Activated CD8-positive, alpha-beta T cell treated with anti-CD3 and anti-CD28 coated beads for 36 hours (primary cell): Measurements from ENCODE around the gene LPP. TPM values are rescaled to one million over a fixed set of nuclear protein-coding genes. Genes with fewer than 3 reads are reported as not detected.

Experiments
- ATAC-seq: fragments of 200-7000 bp; cut with Tn5 transposase; one replicate; pipeline ENCODE4 v1.10.0; 2021; ENCODE audit warnings: mild to moderate bottlenecking, moderate library complexity
- CTCF ChIA-PET: fragments of 350-600 bp; sonication (Branson Sonifier 250); formaldehyde crosslinking; loops from one replicate; lab custom pipeline; 2021; ENCODE audit warnings: antibody characterized with exemption; lab: Charles Lee
- POLR2A ChIA-PET: fragments of 350-600 bp; sonication (Branson Sonifier 250); formaldehyde crosslinking; loops from one replicate; lab custom pipeline; 2021; ENCODE audit warnings: antibody characterized with exemption; lab: Charles Lee
- DNase-seq: peaks from one replicate; pipeline ENCODE4 v3.0.0-alpha.2; 2020
- H3K27ac Mint-ChIP-seq: one replicate; pipeline ENCODE4 v1.8.0; 2021; ENCODE audit warnings: mild to moderate bottlenecking, mixed read lengths
- H3K27me3 Mint-ChIP-seq: one replicate; pipeline ENCODE4 v1.8.0; 2021; ENCODE audit warnings: mixed read lengths
- H3K36me3 Mint-ChIP-seq: one replicate; pipeline ENCODE4 v1.8.0; 2021; ENCODE audit warnings: low read depth, mixed read lengths
- H3K4me1 Mint-ChIP-seq: one replicate; pipeline ENCODE4 v1.8.0; 2021; ENCODE audit warnings: low read depth, mixed read lengths
- H3K4me3 Mint-ChIP-seq: one replicate; pipeline ENCODE4 v1.8.0; 2021; ENCODE audit warnings: mild to moderate bottlenecking, moderate library complexity, mixed read lengths
- H3K9me3 Mint-ChIP-seq: one replicate; pipeline ENCODE4 v1.8.0; 2021; ENCODE audit warnings: mixed read lengths
- CTCF ChIP-seq: fragments of 200-600 bp; IDR thresholded peaks from one replicate; pipeline ENCODE4 v1.8.0; 2022; ENCODE audit warnings: antibody characterized with exemption, mild to moderate bottlenecking
- intact Hi-C: fragments of 100-400 bp; cut with micrococcal nuclease; formaldehyde crosslinking; loops from one replicate; pipeline ENCODE4 v1.10.0; 2022
- total RNA-seq, 2 experiments: library from RNA; stranded (reverse); gene quantifications; one replicate each; pipeline ENCODE4 v1.2.3, GENCODE V29; 2021

The LPP gene
- total RNA-seq, 2 experiments from 2014 or later, result 16.4 to 22.6 TPM

GRCh38 chr3:188431553-188431952, 277.6 kb downstream of the LPP start:
- DNase-seq (no peak), ATAC-seq (no peak)
- ChIA-PET CTCF (interaction anchor here (1.0 to 1.4 kb wide), 2 partner anchors 9 to 12 kb away, joined by 3 to 6 read pairs; no protein-coding TSS in a partner anchor), POLR2A (interaction anchor here (0.9 kb wide), 1 partner anchor 10 kb away, joined by 5 read pairs; no protein-coding TSS in a partner anchor)
- intact Hi-C loops, result loop anchor here (10.0 kb wide), 1 partner anchor 153 kb away; no protein-coding TSS in a partner anchor
- H3K4me1 Mint-ChIP-seq, result peaks cover 30% of the 10 kb centered on the region
- H3K36me3 Mint-ChIP-seq, result peaks cover 3% of the 10 kb centered on the region
- no peak for TF ChIP-seq CTCF
- H3K4me3 Mint-ChIP-seq, result no peak overlapping the region
- H3K9me3 Mint-ChIP-seq, result peaks cover 4% of the 10 kb centered on the region
- no peaks in the 10 kb centered on the region for H3K27me3 Mint-ChIP-seq
- no peak overlapping the region for H3K27ac Mint-ChIP-seq

DNA sequence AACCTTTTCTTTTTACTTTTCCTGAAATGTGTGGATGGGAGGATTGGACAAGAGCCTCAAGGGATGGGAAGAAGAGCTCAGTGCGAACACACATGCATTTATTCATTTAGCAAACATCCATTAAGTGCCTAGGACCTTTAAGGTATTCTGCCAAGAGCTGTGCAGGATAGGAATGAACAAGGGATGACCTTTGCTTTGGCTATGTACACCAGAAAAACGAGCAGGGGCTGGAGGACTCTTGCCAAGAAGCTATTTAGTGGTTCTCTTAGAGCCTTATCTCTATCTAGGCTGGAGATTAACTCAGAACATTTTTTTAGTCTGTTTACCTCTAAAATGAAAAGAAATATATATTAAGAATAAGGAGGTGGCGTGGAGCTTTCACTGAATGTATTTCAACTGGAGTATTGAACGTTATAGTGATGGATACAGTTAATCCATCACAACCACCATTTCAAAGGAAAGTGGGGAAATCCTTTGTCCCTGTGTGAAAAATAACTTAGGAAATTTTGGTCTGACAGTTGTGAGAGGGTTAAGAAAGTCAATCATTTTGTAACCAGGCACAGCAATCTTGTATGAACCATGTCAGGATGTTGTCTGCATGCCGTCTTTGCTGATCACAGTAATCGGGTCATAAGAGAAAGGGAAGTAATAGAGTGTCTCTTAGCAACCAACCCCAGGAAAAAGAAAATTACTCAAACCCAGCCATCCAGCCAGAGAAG, 279.0 kb downstream of the LPP start:
- no peaks in the 10 kb centered on the region for H3K27me3 Mint-ChIP-seq
- ATAC-seq (peak; percentile 75), DNase-seq (no peak)
- TF ChIP-seq CTCF, result no peak
- ChIA-PET CTCF (interaction anchor here (1.0 to 1.2 kb wide), 4 partner anchors 10 to 695 kb away, joined by 3 read pairs; no protein-coding TSS in a partner anchor), POLR2A (interaction anchor here (0.9 kb wide), 1 partner anchor 11 kb away, joined by 5 read pairs; no protein-coding TSS in a partner anchor)
- peak overlapping the region; percentile 84 for H3K27ac Mint-ChIP-seq
- peaks cover 1% of the 10 kb centered on the region for H3K36me3 Mint-ChIP-seq
- H3K9me3 Mint-ChIP-seq, result no peaks in the 10 kb centered on the region
- intact Hi-C loops, result loop anchor here (10.0 kb wide), 1 partner anchor 152 kb away; no protein-coding TSS in a partner anchor
- peaks cover 37% of the 10 kb centered on the region for H3K4me1 Mint-ChIP-seq
- peak overlapping the region; percentile 53 for H3K4me3 Mint-ChIP-seq

GRCh38 chr3:188433521-188434150, 279.7 kb downstream of the LPP start:
- no peak for DNase-seq
- ChIA-PET CTCF (interaction anchor here (1.2 kb wide), 1 partner anchor 695 kb away, joined by 3 read pairs; no protein-coding TSS in a partner anchor), POLR2A (no interaction called here)
- intact Hi-C loops, result loop anchor here (10.0 kb wide), 1 partner anchor 151 kb away; no protein-coding TSS in a partner anchor
- Mint-ChIP-seq H3K4me3 (peak overlapping the region; percentile 53), H3K9me3 (no peaks in the 10 kb centered on the region), H3K27ac (peak overlapping the region; percentile 84), H3K4me1 (peaks cover 42% of the 10 kb centered on the region), H3K27me3 (no peaks in the 10 kb centered on the region), H3K36me3 (peaks cover 1% of the 10 kb centered on the region)
- no peak for ATAC-seq
- TF ChIP-seq CTCF, result no peak

- TF ChIP-seq CTCF, result no peak
- intact Hi-C loops, result loop anchor here (10.0 kb wide), 1 partner anchor 150 kb away; no protein-coding TSS in a partner anchor
- ChIA-PET POLR2A (interaction anchor here (1.0 kb wide), 1 partner anchor 12 kb away, joined by 3 read pairs; no protein-coding TSS in a partner anchor), CTCF (interaction anchor here (1.5 kb wide), 1 partner anchor 9 kb away, joined by 3 read pairs; no protein-coding TSS in a partner anchor)
- Mint-ChIP-seq H3K9me3 (no peaks in the 10 kb centered on the region), H3K27me3 (no peaks in the 10 kb centered on the region), H3K36me3 (peaks cover 1% of the 10 kb centered on the region), H3K27ac (no peak overlapping the region), H3K4me3 (no peak overlapping the region), H3K4me1 (peaks cover 52% of the 10 kb centered on the region)
- no peak for DNase-seq
- ATAC-seq, result no peak
These were observed 280.6 kb downstream of the LPP start for GRCh38 chr3:188434594-188434993.
